H1 (cell line): ENCODE data around the gene NELFA. TPM values are rescaled to one million over a fixed set of nuclear protein-coding genes. Genes with fewer than 3 reads are reported as not detected.

Source experiments
- CTCF ChIA-PET: fragments of 300-600 bp; sonication (Branson Sonifier 250); formaldehyde crosslinking; loops from one replicate; lab custom pipeline; 2021; ENCODE audit not compliant: partially characterized antibody; lab: Charles Lee
- POLR2A ChIA-PET: fragments of 300-600 bp; sonication (Branson Sonifier 250); formaldehyde crosslinking; loops from one replicate; lab custom pipeline; 2021; ENCODE audit warnings: inconsistent platforms; ENCODE audit not compliant: partially characterized antibody; lab: Charles Lee
- DNase-seq, 2 experiments: peaks; one replicate each; pipeline versions ENCODE4 v3.0.0 to v3.0.0-alpha.2; 2010 to 2022; ENCODE audit warnings: low spot score in 2 of 2, low read depth in 1 of 2, mixed read lengths in 1 of 2
- FAIRE-seq: peaks from 2 replicates; lab custom pipeline; 2011; peaks lifted over from hg19 to GRCh38; lab: Jason Lieb, UNC
- H2AFZ ChIP-seq: 2 replicates; pipeline ENCODE4 v1.8.1; 2012; ENCODE audit warnings: low read length, inconsistent platforms
- H2AK5ac ChIP-seq: 2 replicates; pipeline ENCODE4 v1.6.1; 2013; ENCODE audit warnings: low read depth, low read length
- H2BK120ac ChIP-seq: replicated peaks from 2 replicates; pipeline ENCODE3; 2013; ENCODE audit warnings: low read depth, low read length, inconsistent platforms
- H2BK12ac ChIP-seq: 2 replicates; pipeline ENCODE4 v1.6.1; 2013; ENCODE audit warnings: low read depth, low read length
- H2BK15ac ChIP-seq: 2 replicates; pipeline ENCODE4 v1.6.1; 2013; ENCODE audit warnings: low read length
- H2BK20ac ChIP-seq: 2 replicates; pipeline ENCODE4 v1.6.1; 2013; ENCODE audit warnings: low read length
- H2BK5ac ChIP-seq: 2 replicates; pipeline ENCODE4 v1.6.1; 2013; ENCODE audit warnings: low read depth, low read length
- H3K14ac ChIP-seq: 2 replicates; pipeline ENCODE4 v1.6.1; 2013; ENCODE audit warnings: inconsistent platforms; ENCODE audit not compliant: insufficient read length
- H3K18ac ChIP-seq: 2 replicates; pipeline ENCODE4 v1.6.1; 2013; ENCODE audit warnings: low read length; ENCODE audit errors: extremely low read depth
- H3K23ac ChIP-seq: 2 replicates; pipeline ENCODE4 v1.6.1; 2013; ENCODE audit warnings: inconsistent platforms; ENCODE audit not compliant: insufficient read length
- H3K23me2 ChIP-seq: 2 replicates; pipeline ENCODE4 v1.6.1; 2013; ENCODE audit warnings: low read depth, low read length
- H3K27ac ChIP-seq: 2 replicates; pipeline ENCODE4 v1.6.1; 2011; ENCODE audit warnings: low read depth, low read length, inconsistent platforms
- H3K27me3 ChIP-seq, 4 experiments: replicated peaks in 1 of 4; 1 replicate in 1 of 4; 2 replicates in 3 of 4; pipeline versions ENCODE4 v1.6.1 to v1.8.1; 2011 to 2013; ENCODE audit warnings: low read length in 3 of 4, mild to moderate bottlenecking in 3 of 4, inconsistent platforms in 2 of 4, mixed read lengths in 2 of 4, moderate library complexity in 1 of 4; ENCODE audit not compliant: control insufficient read depth in 3 of 4, insufficient read depth in 3 of 4; ENCODE audit errors: extremely low read depth in 1 of 4
- H3K36me3 ChIP-seq, 4 experiments: 2 replicates each; pipeline versions ENCODE4 v1.6.1 to v1.8.1; 2011 to 2013; ENCODE audit warnings: mild to moderate bottlenecking in 4 of 4, low read length in 3 of 4, moderate library complexity in 2 of 4, control low read depth in 1 of 4, inconsistent platforms in 1 of 4; ENCODE audit not compliant: insufficient read depth in 4 of 4, control insufficient read depth in 2 of 4
- H3K4ac ChIP-seq: replicated peaks from 2 replicates; pipeline ENCODE3; 2013; ENCODE audit warnings: low read length, low read depth, mixed read lengths, inconsistent platforms; ENCODE audit not compliant: insufficient read length
- H3K4me1 ChIP-seq, 4 experiments: replicated peaks in 1 of 4; 1 replicate in 1 of 4; 2 replicates in 3 of 4; pipeline versions ENCODE4 v1.6.1 to v1.8.1; 2011 to 2013; ENCODE audit warnings: low read length in 3 of 4, inconsistent platforms in 2 of 4, mixed read lengths in 1 of 4; ENCODE audit not compliant: insufficient read depth in 4 of 4, control insufficient read depth in 3 of 4
- H3K4me2 ChIP-seq, 2 experiments: 2 replicates each; pipeline versions ENCODE4 v1.6.1 to v1.8.1; 2011 to 2013; ENCODE audit warnings: low read depth in 2 of 2, low read length in 2 of 2, control low read depth in 1 of 2, inconsistent platforms in 1 of 2, mild to moderate bottlenecking in 1 of 2; ENCODE audit not compliant: insufficient read depth in 1 of 2
- H3K4me3 ChIP-seq, 4 experiments: fragments of 200-600, 300-600 bp in 1 of 4; sonication (generic), shearing (Covaris generic), sonication (Bioruptor Twin) in 1 of 4; 2 replicates each; pipeline versions ENCODE4 v1.5.1 to v1.8.1; 2011 to 2016; ENCODE audit warnings: low read length in 4 of 4, low read depth in 3 of 4, control low read depth in 2 of 4, inconsistent platforms in 2 of 4, mild to moderate bottlenecking in 2 of 4, mixed read lengths in 1 of 4, moderate library complexity in 1 of 4; ENCODE audit not compliant: insufficient read depth in 2 of 4; ENCODE audit errors: extremely low read depth in 1 of 4
- H3K56ac ChIP-seq: replicated peaks from 2 replicates; pipeline ENCODE3; 2013; ENCODE audit warnings: low read depth, mild to moderate bottlenecking, mixed read lengths, low read length, inconsistent platforms; ENCODE audit not compliant: insufficient read length
- H3K79me1 ChIP-seq: 2 replicates; pipeline ENCODE4 v1.6.1; 2013; ENCODE audit warnings: low read depth, low read length, control low read depth
- H3K79me2 ChIP-seq, 2 experiments: 2 replicates each; pipeline versions ENCODE4 v1.6.1 to v1.8.1; 2012 to 2013; ENCODE audit warnings: low read length in 2 of 2, mild to moderate bottlenecking in 2 of 2, inconsistent platforms in 1 of 2; ENCODE audit not compliant: insufficient read depth in 2 of 2, control insufficient read depth in 1 of 2
- H3K9ac ChIP-seq, 4 experiments: replicated peaks in 1 of 4; 1 replicate in 1 of 4; 2 replicates in 3 of 4; pipeline versions ENCODE4 v1.6.1 to v1.8.1; 2011 to 2013; ENCODE audit warnings: low read depth in 3 of 4, low read length in 3 of 4, control low read depth in 2 of 4, mild to moderate bottlenecking in 2 of 4, moderate library complexity in 2 of 4, inconsistent platforms in 1 of 4; ENCODE audit errors: extremely low read depth in 1 of 4
- H3K9me3 ChIP-seq, 2 experiments: 2 replicates each; pipeline versions ENCODE4 v1.6.1 to v1.8.1; 2012 to 2013; ENCODE audit warnings: mild to moderate bottlenecking in 2 of 2, moderate library complexity in 2 of 2, control low read depth in 1 of 2, inconsistent platforms in 1 of 2, low read depth in 1 of 2, low read length in 1 of 2, mixed read lengths in 1 of 2; ENCODE audit not compliant: insufficient read depth in 2 of 2
- H4K20me1 ChIP-seq, 2 experiments: replicated peaks in 1 of 2; 2 replicates each; pipeline versions ENCODE3 to v1.8.1; 2011 to 2013; ENCODE audit warnings: inconsistent platforms in 2 of 2, low read length in 2 of 2, mild to moderate bottlenecking in 1 of 2; ENCODE audit not compliant: insufficient read depth in 2 of 2, control insufficient read depth in 1 of 2
- H4K5ac ChIP-seq: 2 replicates; pipeline ENCODE4 v1.6.1; 2013; ENCODE audit warnings: low read length, low read depth, mixed read lengths, inconsistent platforms; ENCODE audit not compliant: insufficient read length
- H4K8ac ChIP-seq: 2 replicates; pipeline ENCODE4 v1.8.0; 2013; ENCODE audit warnings: mild to moderate bottlenecking, moderate library complexity, low read length, inconsistent platforms; ENCODE audit not compliant: insufficient read depth; ENCODE audit errors: extremely low read depth
- H4K91ac ChIP-seq: replicated peaks from 2 replicates; pipeline ENCODE3; 2013; ENCODE audit warnings: low read length, mixed read lengths, inconsistent platforms; ENCODE audit not compliant: insufficient read length
- ASH2L ChIP-seq: fragments of 200-600, 300-600 bp; sonication (generic); IDR thresholded peaks from one replicate; pipeline ENCODE4 v1.7.1; 2017; ENCODE audit warnings: low read length
- CBX8 ChIP-seq: fragments of 300-800, 300-1000 bp; sonication (generic); IDR thresholded peaks from 2 replicates; pipeline ENCODE4 v1.7.1; 2016; ENCODE audit warnings: low read depth, low read length, borderline replicate concordance
- GTF2F1 ChIP-seq: IDR thresholded peaks from 2 replicates; pipeline ENCODE4 v1.6.1; 2012; ENCODE audit warnings: low read depth, low read length, improper control_type of control experiment, borderline replicate concordance
- JUND ChIP-seq: IDR thresholded peaks from 2 replicates; pipeline ENCODE4 v1.6.1; 2011; ENCODE audit warnings: mild to moderate bottlenecking, improper control_type of control experiment, low read length
- MAFK ChIP-seq: IDR thresholded peaks from 2 replicates; pipeline ENCODE4 v1.6.1; 2012; ENCODE audit warnings: low read depth, mild to moderate bottlenecking, improper control_type of control experiment, low read length
- NANOG ChIP-seq: IDR thresholded peaks from 2 replicates; pipeline ENCODE4 v1.6.1; 2011; ENCODE audit warnings: low read length, low read depth, mild to moderate bottlenecking, inconsistent platforms; ENCODE audit not compliant: insufficient read depth, poor library complexity, severe bottlenecking
- RNF2 ChIP-seq: fragments of 200-900, 300-1000 bp; sonication (generic); IDR thresholded peaks from 2 replicates; pipeline ENCODE4 v1.7.1; 2016; ENCODE audit warnings: borderline replicate concordance, low read depth, mild to moderate bottlenecking, antibody characterized with exemption, low read length; ENCODE audit not compliant: poor library complexity, severe bottlenecking; ENCODE audit errors: missing control alignments
- SAP30 ChIP-seq: fragments of 300-600 bp; sonication (generic); IDR thresholded peaks from 2 replicates; pipeline ENCODE4 v1.7.1; 2012; ENCODE audit warnings: low read length, moderate library complexity, mild to moderate bottlenecking, inconsistent platforms; ENCODE audit not compliant: insufficient read depth, insufficient replicate concordance
- SIN3A ChIP-seq, 2 experiments: IDR thresholded peaks in 1 of 2; conservative IDR thresholded peaks in 1 of 2; 2 replicates each; pipeline ENCODE4 v1.6.1; 2011 to 2012; ENCODE audit warnings: low read length in 2 of 2, improper control_type of control experiment in 1 of 2, low read depth in 1 of 2, mild to moderate bottlenecking in 1 of 2
- WGBS, 2 experiments: shearing (Covaris generic) in 1 of 2; methylation state at CpG; one replicate each; pipeline versions ENCODE4 v1.1.6 to v1.1.7; 2013 to 2015; ENCODE audit warnings: low lambda C conversion rate in 2 of 2, mixed read lengths in 2 of 2, inconsistent platforms in 1 of 2, low coverage in 1 of 2, missing lambda C conversion rate in 1 of 2; ENCODE audit not compliant: insufficient replicate concordance in 2 of 2, insufficient coverage in 1 of 2, insufficient read length in 1 of 2; ENCODE audit errors: extremely low coverage in 1 of 2, missing lambda C conversion rate in 1 of 2; 5-methylcytosine and 5-hydroxymethylcytosine counted together
- polyA plus RNA-seq, 7 experiments: library from polyadenylated mRNA; depleted of rRNA in 3 of 7; stranded (reverse) in 5 of 7; unstranded in 2 of 7; fragments of >200 nt in 5 of 7; fragments of 200-250 nt in 2 of 7; gene quantifications; 1 replicate in 5 of 7; 2 replicates in 1 of 7; 4 replicates in 1 of 7; pipeline versions ENCODE4 v1.2.1 to v1.2.3, GENCODE V29; 2011 to 2013; ENCODE audit warnings: missing spikeins in 2 of 7, mixed read lengths in 2 of 7
- total RNA-seq: library from RNA; stranded (reverse); fragmentation: NEBNext Ultra II Directional; extraction: Animal tissue kit (Norgen Biotek cat#: 25700); gene quantifications from 2 replicates; pipeline ENCODE4 v1.2.1, GENCODE V29; 2021
- TF ChIP-seq, protein P1 (sequence below): IDR thresholded peaks from 2 replicates; pipeline ENCODE4 v1.6.1; 2011; ENCODE audit warnings: low read depth, mild to moderate bottlenecking, low read length; ENCODE audit not compliant: insufficient read depth
- TF ChIP-seq, protein P2 (sequence below): IDR thresholded peaks from 2 replicates; pipeline ENCODE4 v1.6.1; 2011; ENCODE audit warnings: low read length, improper control_type of control experiment

NELFA gene
- total and polyA plus RNA-seq, 2 of the 8 experiments (the other 6 are each of a cell fraction or from before 2014, with no cell fraction given) = 41.8 to 57.5 TPM

DNA sequence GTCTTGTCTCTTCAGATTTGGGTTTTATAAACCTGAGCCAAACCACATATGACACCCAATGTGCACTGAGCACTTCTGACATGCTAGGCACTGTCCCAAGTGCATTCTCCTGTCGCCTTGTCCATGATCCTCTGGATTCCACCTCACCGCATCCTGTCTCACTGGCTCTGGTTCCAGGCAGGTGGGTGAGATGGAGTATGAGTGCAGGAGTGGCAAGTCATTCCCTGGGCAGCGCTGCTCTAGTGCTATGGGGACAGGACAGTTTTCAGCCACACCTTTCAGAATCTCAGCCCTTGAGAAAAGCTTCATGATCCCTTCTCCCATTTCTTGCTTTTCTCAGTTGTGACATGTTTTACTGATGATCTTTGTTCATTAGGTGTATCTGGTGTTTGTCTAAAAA is 71.2 kb downstream of the NELFA start:
- Histone ChIP-seq H3K9ac (no peak overlapping the region), H2BK12ac (no peak overlapping the region), H4K20me1 (peaks cover 3 to 8% of the 10 kb centered on the region in 2 experiments), H3K4me2 (no peak overlapping the region), H4K91ac (no peak overlapping the region), H3K36me3 (peaks cover 15 to 54% (median 38%) of the 10 kb centered on the region in 4 experiments), H2BK20ac (no peak overlapping the region), H3K23me2 (no peaks in the 10 kb centered on the region), H3K4me1 (no peaks in the 10 kb centered on the region), H2AK5ac (no peak overlapping the region), H3K23ac (no peak overlapping the region), H4K5ac (no peak overlapping the region), H3K4ac (no peak overlapping the region), H3K18ac (no peak overlapping the region), H3K27ac (no peak overlapping the region), H3K79me2 (no peaks in the 10 kb centered on the region; a peak in 1 of 4 replicates), H3K79me1 (peaks cover 3% of the 10 kb centered on the region), H2AFZ (no peak overlapping the region), H3K27me3 (no peaks in the 10 kb centered on the region), H2BK120ac (no peak overlapping the region), H2BK5ac (no peak overlapping the region), H3K14ac (no peak overlapping the region), H3K4me3 (no peak overlapping the region), H4K8ac (no peak overlapping the region), H2BK15ac (no peak overlapping the region), H3K56ac (no peak overlapping the region), H3K9me3 (no peaks in the 10 kb centered on the region)
- CTCF ChIA-PET = no interaction called here
- WGBS, 2 experiments = 83% methylated on average over 3 of the region's 3 CpGs; no CpG with 5 or more reads in 1 of the 2 experiments
- POLR2A ChIA-PET = no interaction called here
- FAIRE-seq = no peak
- no peak for DNase-seq
- TF ChIP-seq NANOG (no peak), MAFK (no peak), RNF2 (no peak), JUND (no peak), SIN3A (conservative IDR thresholded peaks at IDR 0.05 in 1 of 2, IDR thresholded peaks at IDR 0.05 in 1 of 2; ENCODE audit: low read depth in 1 of 2, low read length in 2 of 2) (no peak), CBX8 (no peak), GTF2F1 (no peak), ASH2L (no peak), SAP30 (no peak)
- TF ChIP-seq, protein P1, sequence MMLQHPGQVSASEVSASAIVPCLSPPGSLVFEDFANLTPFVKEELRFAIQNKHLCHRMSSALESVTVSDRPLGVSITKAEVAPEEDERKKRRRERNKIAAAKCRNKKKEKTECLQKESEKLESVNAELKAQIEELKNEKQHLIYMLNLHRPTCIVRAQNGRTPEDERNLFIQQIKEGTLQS = no peak
- TF ChIP-seq, protein P2, sequence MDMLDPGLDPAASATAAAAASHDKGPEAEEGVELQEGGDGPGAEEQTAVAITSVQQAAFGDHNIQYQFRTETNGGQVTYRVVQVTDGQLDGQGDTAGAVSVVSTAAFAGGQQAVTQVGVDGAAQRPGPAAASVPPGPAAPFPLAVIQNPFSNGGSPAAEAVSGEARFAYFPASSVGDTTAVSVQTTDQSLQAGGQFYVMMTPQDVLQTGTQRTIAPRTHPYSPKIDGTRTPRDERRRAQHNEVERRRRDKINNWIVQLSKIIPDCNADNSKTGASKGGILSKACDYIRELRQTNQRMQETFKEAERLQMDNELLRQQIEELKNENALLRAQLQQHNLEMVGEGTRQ = no peak
